ENCODE data around the gene WDR4. TPM values are rescaled to one million over a fixed set of nuclear protein-coding genes. Genes with fewer than 3 reads are reported as not detected.

The WDR4 gene
- total and polyA plus RNA-seq, 11 donors = 1.7 to 17.9 (median 6.4) TPM

DNA sequence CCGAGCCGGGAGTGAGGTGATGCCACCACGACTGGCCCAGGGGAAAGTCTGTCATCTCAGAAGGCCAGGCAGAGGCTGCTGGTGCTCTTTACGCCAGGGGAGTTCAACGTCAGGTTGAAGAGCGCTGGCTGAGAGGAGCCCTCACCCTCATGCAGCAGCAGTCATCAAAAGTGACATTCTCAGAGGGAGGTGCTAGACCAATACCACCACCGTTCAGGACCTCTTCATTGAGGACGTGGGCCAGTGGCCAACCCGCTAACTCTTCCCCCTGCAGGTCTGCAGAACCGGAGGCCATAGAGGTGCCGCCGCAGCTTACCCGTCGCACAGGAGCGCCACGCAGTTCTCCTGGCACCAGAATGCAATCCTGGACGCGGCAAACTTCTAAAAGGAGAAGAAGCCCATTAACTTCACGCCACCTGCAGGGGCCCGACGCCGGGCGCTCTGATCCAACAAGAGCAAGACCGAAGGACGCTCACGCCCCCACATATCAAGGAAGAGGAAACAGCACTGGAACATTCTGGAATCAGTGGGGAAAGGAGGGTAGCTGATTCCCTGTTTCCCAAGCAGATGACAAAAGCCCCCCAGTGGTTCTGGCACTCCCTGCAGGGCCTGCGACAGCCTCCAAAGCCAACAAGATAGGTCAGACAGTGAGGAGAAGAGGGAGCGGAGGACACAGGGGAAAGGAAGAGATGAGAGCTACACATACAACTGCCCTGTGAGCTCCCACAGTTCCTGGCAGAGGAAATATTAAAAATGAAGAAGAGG is 24.9 kb downstream of the WDR4 start:
- TF ChIP-seq CTCF (IDR thresholded peaks at IDR 0.05) (no peak), POLR2A (IDR thresholded peaks at IDR 0.05) (no peak)

GRCh38 chr21:42853621-42854020 is 25.7 kb downstream of the WDR4 start:
- Histone ChIP-seq H3K9me3 (no peaks in the 10 kb centered on the region), H3K36me3 (peaks cover 0 to 95% (median 91%) of the 10 kb centered on the region in 9 donors), H3K4me1 (no peaks in the 10 kb centered on the region), H3K27me3 (no peaks in the 10 kb centered on the region), H3K27ac (no peak overlapping the region), H3K4me3 (no peak overlapping the region)
- no peak for DNase-seq
- intact Hi-C loops (cut with DNase I) = no loop called here
- WGBS, 4 donors = 93 to 97% (median 95%) methylated on average over 14 to 20 of the region's 20 CpGs
- no peak for TF ChIP-seq CTCF (IDR thresholded peaks at IDR 0.05)
- no peak for TF ChIP-seq POLR2A (IDR thresholded peaks at IDR 0.05)
- ATAC-seq = no peak

More for the DNA sequence above, 24.9 kb downstream of the WDR4 start:
- H3K9me3 ChIP-seq = no peaks in the 10 kb centered on the region
- H3K4me1 ChIP-seq = no peaks in the 10 kb centered on the region
- DNase-seq (no peak), ATAC-seq (no peak)
- no peak overlapping the region for H3K27ac ChIP-seq
- no peaks in the 10 kb centered on the region for H3K27me3 ChIP-seq
- 95 to 96% (median 95%) methylated on average over 23 to 28 of the region's 28 CpGs for WGBS, 4 donors
- H3K4me3 ChIP-seq = no peak overlapping the region
- H3K36me3 ChIP-seq = peaks cover 0 to 99% (median 94%) of the 10 kb centered on the region in 9 donors
- intact Hi-C loops (cut with DNase I) = no loop called here

DNA sequence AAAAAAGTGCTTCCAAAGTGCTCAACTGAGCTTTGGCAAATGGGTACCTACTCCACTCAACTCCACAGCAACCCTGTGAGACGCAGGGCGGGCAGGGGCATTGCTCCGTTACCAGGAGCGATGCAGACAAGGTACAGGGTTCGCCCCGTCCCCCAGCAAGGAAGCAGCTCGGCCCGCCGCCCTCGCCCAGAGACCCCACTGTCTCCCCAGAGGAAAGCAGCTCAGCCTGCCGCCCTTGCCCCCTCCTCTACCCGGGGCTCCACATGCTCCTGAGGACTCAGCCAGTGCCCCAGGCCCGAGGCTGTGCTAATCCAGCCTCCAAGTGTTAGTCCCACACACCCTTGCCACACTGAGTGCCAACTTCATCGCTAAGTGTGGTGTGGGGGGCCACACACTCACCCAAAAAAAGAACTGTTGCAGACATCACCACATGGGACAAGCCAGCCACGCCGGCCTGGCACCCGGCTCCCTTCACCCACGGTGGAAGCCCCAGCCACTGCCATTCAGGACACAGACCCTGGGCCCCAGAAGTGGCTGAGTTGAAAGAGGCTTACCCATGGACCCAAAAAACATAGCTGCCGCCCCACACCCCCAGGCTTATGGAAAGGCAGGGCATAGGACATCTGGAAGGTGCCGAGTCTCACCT is 26.3 kb downstream of the WDR4 start:
- Histone ChIP-seq H3K4me3 (no peak overlapping the region), H3K36me3 (peaks cover 0 to 92% (median 85%) of the 10 kb centered on the region in 9 donors), H3K27me3 (no peaks in the 10 kb centered on the region), H3K9me3 (no peaks in the 10 kb centered on the region), H3K4me1 (no peaks in the 10 kb centered on the region), H3K27ac (no peak overlapping the region)
- DNase-seq (no peak), ATAC-seq (no peak)
- intact Hi-C loops (cut with DNase I) = no loop called here
- WGBS, 4 donors = 96 to 99% (median 98%) methylated on average over 14 to 20 of the region's 20 CpGs
- TF ChIP-seq CTCF (IDR thresholded peaks at IDR 0.05) (no peak), POLR2A (IDR thresholded peaks at IDR 0.05) (no peak)

- TF ChIP-seq CTCF (IDR thresholded peaks at IDR 0.05) (no peak), POLR2A (IDR thresholded peaks at IDR 0.05) (no peak)
- intact Hi-C loops (cut with DNase I) = no loop called here
- Histone ChIP-seq H3K27me3 (no peaks in the 10 kb centered on the region), H3K27ac (no peak overlapping the region), H3K36me3 (peaks cover 0 to 91% (median 81%) of the 10 kb centered on the region in 9 donors), H3K4me3 (no peak overlapping the region), H3K4me1 (no peaks in the 10 kb centered on the region), H3K9me3 (no peaks in the 10 kb centered on the region)
- DNase-seq (no peak), ATAC-seq (no peak)
- 91 to 96% (median 95%) methylated on average over 17 to 19 of the region's 19 CpGs for WGBS, 4 donors
These were observed 27.3 kb downstream of the WDR4 start for GRCh38 chr21:42851812-42852665.

Measured in heart left ventricle (tissue), 16 donors.